Limb (tissue), 2 donors: ENCODE measurements around the gene TIAL1.
"Not testable (repeated sequence)": the region's sequence is repeated elsewhere in the genome, so short reads cannot be mapped to it uniquely, and the experiment has no call there.

Experiments
- DNase-seq, 2 donors: peaks; one replicate each; pipeline ENCODE4 v3.0.0-alpha.2; 2016; ENCODE audit errors: extremely low spot score in 2 of 2

TIAL1 gene

GRCh38 chr10:119531067-119531466 lies 65.7 kb downstream of the TIAL1 start:
- no peak for DNase-seq

GRCh38 chr10:119528663-119529237 lies 68.0 kb downstream of the TIAL1 start:
- DNase-seq, result not testable (repeated sequence)

- DNase-seq, result no peak
Measured at GRCh38 chr10:119526621-119527592, 69.9 kb downstream of the TIAL1 start.

GRCh38 chr10:119526149-119526548 lies 70.6 kb downstream of the TIAL1 start:
- no peak for DNase-seq

- no peak for DNase-seq
Measured at GRCh38 chr10:119525116-119525515, 71.6 kb downstream of the TIAL1 start.

- DNase-seq, result no peak
Measured at GRCh38 chr10:119524720-119525070, 72.1 kb downstream of the TIAL1 start.

- no peak for DNase-seq
Measured at GRCh38 chr10:119523895-119524719, 72.7 kb downstream of the TIAL1 start.
